Measurements from ENCODE around the gene SAMD3.

DNA sequence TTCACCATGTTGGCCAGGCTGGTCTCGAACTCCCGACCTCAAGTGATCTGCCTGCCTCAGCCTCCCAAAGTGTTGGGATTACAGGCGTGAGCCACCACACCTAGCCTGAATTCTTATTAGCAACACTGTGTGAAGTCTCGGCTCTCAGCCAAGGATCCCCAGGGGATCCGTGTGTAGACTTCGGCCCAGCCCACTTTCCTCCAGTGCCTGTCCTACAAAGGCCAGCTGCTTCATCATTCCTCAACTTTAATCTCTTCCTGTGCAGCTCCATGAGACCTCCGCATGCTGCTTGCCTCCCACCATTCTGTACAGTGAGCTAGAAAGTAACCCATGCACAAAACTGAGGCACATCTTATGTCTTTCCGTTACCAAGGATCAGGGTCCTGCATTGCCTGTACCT is 71.8 kb downstream of the SAMD3 start:
- no peak for TF ChIP-seq POLR2AphosphoS5 (IDR thresholded peaks at IDR 0.05)
- no peak for TF ChIP-seq POLR2A (IDR thresholded peaks at IDR 0.05)
- TF ChIP-seq, protein P1, sequence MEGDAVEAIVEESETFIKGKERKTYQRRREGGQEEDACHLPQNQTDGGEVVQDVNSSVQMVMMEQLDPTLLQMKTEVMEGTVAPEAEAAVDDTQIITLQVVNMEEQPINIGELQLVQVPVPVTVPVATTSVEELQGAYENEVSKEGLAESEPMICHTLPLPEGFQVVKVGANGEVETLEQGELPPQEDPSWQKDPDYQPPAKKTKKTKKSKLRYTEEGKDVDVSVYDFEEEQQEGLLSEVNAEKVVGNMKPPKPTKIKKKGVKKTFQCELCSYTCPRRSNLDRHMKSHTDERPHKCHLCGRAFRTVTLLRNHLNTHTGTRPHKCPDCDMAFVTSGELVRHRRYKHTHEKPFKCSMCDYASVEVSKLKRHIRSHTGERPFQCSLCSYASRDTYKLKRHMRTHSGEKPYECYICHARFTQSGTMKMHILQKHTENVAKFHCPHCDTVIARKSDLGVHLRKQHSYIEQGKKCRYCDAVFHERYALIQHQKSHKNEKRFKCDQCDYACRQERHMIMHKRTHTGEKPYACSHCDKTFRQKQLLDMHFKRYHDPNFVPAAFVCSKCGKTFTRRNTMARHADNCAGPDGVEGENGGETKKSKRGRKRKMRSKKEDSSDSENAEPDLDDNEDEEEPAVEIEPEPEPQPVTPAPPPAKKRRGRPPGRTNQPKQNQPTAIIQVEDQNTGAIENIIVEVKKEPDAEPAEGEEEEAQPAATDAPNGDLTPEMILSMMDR (IDR thresholded peaks at IDR 0.05), result no peak
- no peak for TF ChIP-seq EP300 (IDR thresholded peaks at IDR 0.05)

Measured in sigmoid colon (tissue), 4 donors.